Measurements from ENCODE around the gene LMBR1. TPM values are rescaled to one million over a fixed set of nuclear protein-coding genes. Genes with fewer than 3 reads are reported as not detected.
"Not testable (repeated sequence)": the region's sequence is repeated elsewhere in the genome, so short reads cannot be mapped to it uniquely, and the experiment has no call there.

Gene LMBR1
- total RNA-seq, 3 donors from 2014 or later: 31.8 to 37.4 (median 36.2) TPM

- H3K4me1 Mint-ChIP-seq (ENCODE audit: low read depth): no peaks in the 10 kb centered on the region
- DNase-seq: no peak
- H3K27me3 Mint-ChIP-seq (ENCODE audit: low read depth): no peaks in the 10 kb centered on the region
- no peak for ATAC-seq
- H3K4me3 Mint-ChIP-seq: no peak overlapping the region
- H3K9me3 Mint-ChIP-seq: no peaks in the 10 kb centered on the region
- peaks cover 19% of the 10 kb centered on the region for H3K36me3 Mint-ChIP-seq (ENCODE audit: insufficient read depth)
These were observed 170.7 kb downstream of the LMBR1 start for GRCh38 chr7:156722043-156722826.

- H3K9me3 Mint-ChIP-seq: peaks cover 40% of the 10 kb centered on the region
- H3K27me3 Mint-ChIP-seq (ENCODE audit: low read depth): no peaks in the 10 kb centered on the region
- no peak overlapping the region for H3K4me3 Mint-ChIP-seq
- ATAC-seq: no peak
- H3K36me3 Mint-ChIP-seq (ENCODE audit: insufficient read depth): peaks cover 67% of the 10 kb centered on the region
- DNase-seq: no peak
- H3K4me1 Mint-ChIP-seq (ENCODE audit: low read depth): peaks cover 5% of the 10 kb centered on the region
These were observed 189.1 kb downstream of the LMBR1 start for GRCh38 chr7:156703773-156704482.

GRCh38 chr7:156703209-156703608, 189.8 kb downstream of the LMBR1 start:
- no peak for DNase-seq
- Mint-ChIP-seq H3K4me1 (ENCODE audit: low read depth) (peaks cover 5% of the 10 kb centered on the region), H3K27me3 (ENCODE audit: low read depth) (no peaks in the 10 kb centered on the region), H3K4me3 (no peak overlapping the region), H3K9me3 (peaks cover 37% of the 10 kb centered on the region), H3K36me3 (ENCODE audit: insufficient read depth) (peaks cover 62% of the 10 kb centered on the region)
- no peak for ATAC-seq

GRCh38 chr7:156702399-156702798, 190.6 kb downstream of the LMBR1 start:
- H3K4me1 Mint-ChIP-seq (ENCODE audit: low read depth): peaks cover 5% of the 10 kb centered on the region
- ATAC-seq (no peak), DNase-seq (no peak)
- H3K4me3 Mint-ChIP-seq: no peak overlapping the region
- H3K27me3 Mint-ChIP-seq (ENCODE audit: low read depth): no peaks in the 10 kb centered on the region
- H3K36me3 Mint-ChIP-seq (ENCODE audit: insufficient read depth): peaks cover 62% of the 10 kb centered on the region
- H3K9me3 Mint-ChIP-seq: peaks cover 29% of the 10 kb centered on the region

GRCh38 chr7:156701787-156702186, 191.2 kb downstream of the LMBR1 start:
- peaks cover 27% of the 10 kb centered on the region for H3K9me3 Mint-ChIP-seq
- DNase-seq; ATAC-seq; H3K4me1 Mint-ChIP-seq (ENCODE audit: low read depth); H3K4me3 Mint-ChIP-seq; H3K27me3 Mint-ChIP-seq (ENCODE audit: low read depth): not testable (repeated sequence)
- H3K36me3 Mint-ChIP-seq (ENCODE audit: insufficient read depth): peaks cover 59% of the 10 kb centered on the region

- H3K4me3 Mint-ChIP-seq; H3K27me3 Mint-ChIP-seq (ENCODE audit: low read depth); H3K4me1 Mint-ChIP-seq (ENCODE audit: low read depth); DNase-seq; ATAC-seq: not testable (repeated sequence)
- Mint-ChIP-seq H3K9me3 (peaks cover 31% of the 10 kb centered on the region), H3K36me3 (ENCODE audit: insufficient read depth) (peaks cover 57% of the 10 kb centered on the region)
These were observed 194.5 kb downstream of the LMBR1 start for GRCh38 chr7:156698512-156698911.

- Mint-ChIP-seq H3K36me3 (ENCODE audit: insufficient read depth) (peaks cover 59% of the 10 kb centered on the region), H3K9me3 (peaks cover 35% of the 10 kb centered on the region)
- H3K4me1 Mint-ChIP-seq (ENCODE audit: low read depth); H3K4me3 Mint-ChIP-seq; ATAC-seq; DNase-seq; H3K27me3 Mint-ChIP-seq (ENCODE audit: low read depth): not testable (repeated sequence)
These were observed 195.7 kb downstream of the LMBR1 start for GRCh38 chr7:156697283-156697682.

GRCh38 chr7:156693627-156694026, 199.4 kb downstream of the LMBR1 start:
- DNase-seq (no peak), ATAC-seq (no peak)
- peaks cover 24% of the 10 kb centered on the region for H3K9me3 Mint-ChIP-seq
- peaks cover 43% of the 10 kb centered on the region for H3K36me3 Mint-ChIP-seq (ENCODE audit: insufficient read depth)
- no peaks in the 10 kb centered on the region for H3K4me1 Mint-ChIP-seq (ENCODE audit: low read depth)
- no peaks in the 10 kb centered on the region for H3K27me3 Mint-ChIP-seq (ENCODE audit: low read depth)
- no peak overlapping the region for H3K4me3 Mint-ChIP-seq

GRCh38 chr7:156692849-156693248, 200.1 kb downstream of the LMBR1 start:
- H3K36me3 Mint-ChIP-seq (ENCODE audit: insufficient read depth): peaks cover 40% of the 10 kb centered on the region

GRCh38 chr7:156691764-156692163, 201.2 kb downstream of the LMBR1 start:
- DNase-seq (no peak), ATAC-seq (no peak)
- Mint-ChIP-seq H3K36me3 (ENCODE audit: insufficient read depth) (peaks cover 32% of the 10 kb centered on the region), H3K9me3 (peaks cover 20% of the 10 kb centered on the region), H3K27me3 (ENCODE audit: low read depth) (no peaks in the 10 kb centered on the region), H3K4me3 (no peak overlapping the region), H3K4me1 (ENCODE audit: low read depth) (no peaks in the 10 kb centered on the region)

More at GRCh38 chr7:156692849-156693248, 200.1 kb downstream of the LMBR1 start:
- Mint-ChIP-seq H3K27me3 (ENCODE audit: low read depth) (no peaks in the 10 kb centered on the region), H3K4me1 (ENCODE audit: low read depth) (no peaks in the 10 kb centered on the region), H3K4me3 (no peak overlapping the region), H3K9me3 (peaks cover 24% of the 10 kb centered on the region)
- DNase-seq: no peak
- ATAC-seq: no peak

- no peak overlapping the region for H3K4me3 Mint-ChIP-seq
- no peaks in the 10 kb centered on the region for H3K4me1 Mint-ChIP-seq (ENCODE audit: low read depth)
- no peaks in the 10 kb centered on the region for H3K9me3 Mint-ChIP-seq
- ATAC-seq: no peak
- no peaks in the 10 kb centered on the region for H3K27me3 Mint-ChIP-seq (ENCODE audit: low read depth)
- DNase-seq: no peak
- peaks cover 17% of the 10 kb centered on the region for H3K36me3 Mint-ChIP-seq (ENCODE audit: insufficient read depth)
These were observed 208.3 kb downstream of the LMBR1 start for GRCh38 chr7:156684661-156685060.

GRCh38 chr7:156684251-156684650, 208.7 kb downstream of the LMBR1 start:
- peaks cover 17% of the 10 kb centered on the region for H3K36me3 Mint-ChIP-seq (ENCODE audit: insufficient read depth)
- no peaks in the 10 kb centered on the region for H3K9me3 Mint-ChIP-seq
- ATAC-seq (no peak), DNase-seq (no peak)
- no peak overlapping the region for H3K4me3 Mint-ChIP-seq
- no peaks in the 10 kb centered on the region for H3K27me3 Mint-ChIP-seq (ENCODE audit: low read depth)
- no peaks in the 10 kb centered on the region for H3K4me1 Mint-ChIP-seq (ENCODE audit: low read depth)

- no peaks in the 10 kb centered on the region for H3K27me3 Mint-ChIP-seq (ENCODE audit: low read depth)
- no peak overlapping the region for H3K4me3 Mint-ChIP-seq
- H3K36me3 Mint-ChIP-seq (ENCODE audit: insufficient read depth): peaks cover 22% of the 10 kb centered on the region
- no peaks in the 10 kb centered on the region for H3K9me3 Mint-ChIP-seq
- no peaks in the 10 kb centered on the region for H3K4me1 Mint-ChIP-seq (ENCODE audit: low read depth)
- DNase-seq: no peak
- ATAC-seq: no peak
These were observed 210.1 kb downstream of the LMBR1 start for GRCh38 chr7:156682928-156683327.

- Mint-ChIP-seq H3K36me3 (ENCODE audit: insufficient read depth) (peaks cover 34% of the 10 kb centered on the region), H3K27me3 (ENCODE audit: low read depth) (no peaks in the 10 kb centered on the region), H3K4me1 (ENCODE audit: low read depth) (no peaks in the 10 kb centered on the region), H3K9me3 (no peaks in the 10 kb centered on the region), H3K4me3 (no peak overlapping the region)
- ATAC-seq (no peak), DNase-seq (no peak)
These were observed 212.7 kb downstream of the LMBR1 start for GRCh38 chr7:156680281-156680680.

Data from activated T-cell treated with anti-CD3 and anti-CD28 coated beads, Interleukin-2, amount 50 U/mL, for 4 hours (primary cell).